ENCODE results near the gene LRRC10.

DNA sequence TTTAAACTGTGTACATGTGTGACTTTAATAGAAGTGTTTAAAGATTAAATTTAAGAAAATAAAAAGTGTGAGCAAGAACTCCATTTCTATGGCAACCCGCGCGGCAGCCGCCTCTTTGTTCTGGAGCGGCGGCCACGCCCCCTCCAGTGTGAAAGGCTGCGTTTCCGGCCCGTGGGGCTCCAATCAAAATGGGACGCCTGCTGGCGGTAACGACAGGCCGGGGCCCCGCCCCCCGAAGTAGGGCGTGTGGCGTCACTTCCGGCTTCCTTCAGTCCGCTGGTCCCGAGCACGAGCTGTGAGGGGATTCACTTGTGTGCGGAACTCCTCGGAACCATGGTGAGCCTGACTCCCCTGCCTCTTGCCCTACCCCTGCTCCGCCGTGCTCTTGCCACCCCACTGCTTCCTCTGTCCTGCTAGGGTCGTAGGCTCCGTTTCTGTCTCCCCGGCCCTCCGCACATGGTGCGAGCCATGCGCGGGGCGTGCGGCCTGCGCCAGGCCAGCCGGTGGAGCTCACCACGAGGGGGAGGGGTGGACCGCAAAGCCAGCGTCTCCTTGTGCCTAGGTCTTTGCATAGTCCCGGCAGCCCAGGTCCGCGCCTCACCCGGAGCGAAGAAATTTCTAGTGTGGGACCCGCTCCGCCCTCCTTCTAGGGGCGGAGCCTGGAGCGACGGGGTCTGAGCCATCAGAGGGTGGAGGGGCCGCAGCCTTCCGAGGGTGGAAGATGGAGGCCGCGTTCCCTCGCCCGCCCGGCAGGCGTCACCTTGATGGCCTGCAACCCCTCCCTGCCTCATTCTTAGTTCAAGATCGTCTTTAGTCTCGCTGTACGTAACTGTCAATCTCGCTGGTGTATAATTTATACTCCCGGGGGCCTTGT lies 25.3 kb downstream of the LRRC10 start, which contains the start of gene CCT2:
- TF ChIP-seq POLR2A (IDR thresholded peaks at IDR 0.05; ENCODE audit: low read length) (peak; percentile 98), NR3C1 (IDR thresholded peaks at IDR 0.05) (no peak), RNF2 (IDR thresholded peaks at IDR 0.05; ENCODE audit: borderline replicate concordance, low read depth) (no peak), CHD4 (IDR thresholded peaks at IDR 0.05; ENCODE audit: borderline replicate concordance) (no peak), MAFK (IDR thresholded peaks at IDR 0.05; ENCODE audit: partially characterized antibody) (no peak), TP53 (CRISPR knock-in tag; IDR thresholded peaks at IDR 0.05) (0 out of 2 replicates have a peak, but pooled peaks have one; percentile 10), HOXA7 (CRISPR knock-in tag; IDR thresholded peaks at IDR 0.05) (0 out of 2 replicates have a peak, but pooled peaks have one; percentile 34), PHF8 (IDR thresholded peaks at IDR 0.05; ENCODE audit: borderline replicate concordance, low read depth) (peak; percentile 99), MYC (IDR thresholded peaks at IDR 0.05; ENCODE audit: borderline replicate concordance, low read length) (peak; percentile 94)
- TF ChIP-seq, protein P1, sequence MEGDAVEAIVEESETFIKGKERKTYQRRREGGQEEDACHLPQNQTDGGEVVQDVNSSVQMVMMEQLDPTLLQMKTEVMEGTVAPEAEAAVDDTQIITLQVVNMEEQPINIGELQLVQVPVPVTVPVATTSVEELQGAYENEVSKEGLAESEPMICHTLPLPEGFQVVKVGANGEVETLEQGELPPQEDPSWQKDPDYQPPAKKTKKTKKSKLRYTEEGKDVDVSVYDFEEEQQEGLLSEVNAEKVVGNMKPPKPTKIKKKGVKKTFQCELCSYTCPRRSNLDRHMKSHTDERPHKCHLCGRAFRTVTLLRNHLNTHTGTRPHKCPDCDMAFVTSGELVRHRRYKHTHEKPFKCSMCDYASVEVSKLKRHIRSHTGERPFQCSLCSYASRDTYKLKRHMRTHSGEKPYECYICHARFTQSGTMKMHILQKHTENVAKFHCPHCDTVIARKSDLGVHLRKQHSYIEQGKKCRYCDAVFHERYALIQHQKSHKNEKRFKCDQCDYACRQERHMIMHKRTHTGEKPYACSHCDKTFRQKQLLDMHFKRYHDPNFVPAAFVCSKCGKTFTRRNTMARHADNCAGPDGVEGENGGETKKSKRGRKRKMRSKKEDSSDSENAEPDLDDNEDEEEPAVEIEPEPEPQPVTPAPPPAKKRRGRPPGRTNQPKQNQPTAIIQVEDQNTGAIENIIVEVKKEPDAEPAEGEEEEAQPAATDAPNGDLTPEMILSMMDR (IDR thresholded peaks at IDR 0.05), result no peak
- TF ChIP-seq, protein P2, sequence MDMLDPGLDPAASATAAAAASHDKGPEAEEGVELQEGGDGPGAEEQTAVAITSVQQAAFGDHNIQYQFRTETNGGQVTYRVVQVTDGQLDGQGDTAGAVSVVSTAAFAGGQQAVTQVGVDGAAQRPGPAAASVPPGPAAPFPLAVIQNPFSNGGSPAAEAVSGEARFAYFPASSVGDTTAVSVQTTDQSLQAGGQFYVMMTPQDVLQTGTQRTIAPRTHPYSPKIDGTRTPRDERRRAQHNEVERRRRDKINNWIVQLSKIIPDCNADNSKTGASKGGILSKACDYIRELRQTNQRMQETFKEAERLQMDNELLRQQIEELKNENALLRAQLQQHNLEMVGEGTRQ (IDR thresholded peaks at IDR 0.05), result 0 out of 2 replicates have a peak, but pooled peaks have one; percentile 5
